CD4-positive, alpha-beta T cell treated with Interleukin-10 for 1 hour (primary cell): Measurements from ENCODE around the gene LRP1B.
"Not testable (repeated sequence)": the region's sequence is repeated elsewhere in the genome, so short reads cannot be mapped to it uniquely, and the experiment has no call there.

Source experiments
- DNase-seq: peaks from one replicate; pipeline ENCODE4 v3.0.0-alpha.2; 2020

The LRP1B gene

DNA sequence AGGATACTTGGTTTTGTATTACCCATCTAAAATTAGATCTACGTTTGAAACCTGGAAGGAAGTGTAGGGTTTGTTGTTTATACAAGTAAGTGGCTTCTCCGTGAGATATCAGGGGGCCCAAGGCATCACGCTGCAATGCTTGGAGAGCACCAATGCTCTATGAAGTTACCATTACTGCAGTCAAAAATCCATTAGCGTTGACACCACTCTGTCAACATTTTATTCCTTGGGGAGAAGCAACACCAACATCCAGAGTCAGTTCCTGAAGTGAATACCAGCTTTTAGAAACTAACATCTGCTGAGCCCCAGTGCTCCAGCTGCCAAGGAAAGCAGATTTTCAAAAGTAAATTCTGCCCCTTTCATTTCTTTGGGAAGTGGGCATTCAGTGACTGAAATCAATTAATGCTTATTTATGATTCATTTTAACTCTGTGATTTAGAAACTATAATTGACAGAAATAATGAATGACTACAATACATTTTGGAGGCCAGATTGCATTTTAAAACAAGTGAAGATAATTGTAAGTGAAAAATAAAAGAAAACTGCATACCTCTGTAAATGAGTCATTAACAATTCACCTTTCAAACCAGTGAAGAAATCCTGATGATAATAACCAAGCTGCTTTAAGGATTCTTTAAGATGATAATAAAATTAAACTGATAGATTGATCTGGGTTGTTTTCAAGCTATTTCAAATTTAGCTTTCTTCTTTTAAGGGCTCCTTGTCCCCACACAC is 30.5 kb downstream of the LRP1B start:
- no peak for DNase-seq

DNA sequence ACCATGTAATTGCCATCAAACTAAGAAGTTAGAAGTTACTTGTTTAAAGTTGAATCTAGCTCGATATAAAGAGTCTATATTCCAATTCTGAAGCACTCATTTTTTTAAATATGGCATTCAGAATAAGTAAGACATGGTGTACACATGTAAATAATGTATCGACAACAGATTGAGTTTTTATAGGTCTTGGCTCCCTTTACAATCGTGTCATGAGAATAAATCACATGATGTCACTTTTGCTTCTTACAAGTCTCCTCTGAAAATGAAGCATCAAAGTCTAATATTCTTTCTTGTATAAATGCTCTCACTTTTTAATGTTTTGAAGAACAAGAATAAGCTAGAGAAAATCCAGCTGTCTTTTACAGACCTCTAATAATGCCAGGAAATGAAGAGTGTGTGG is 33.1 kb downstream of the LRP1B start:
- no peak for DNase-seq

DNA sequence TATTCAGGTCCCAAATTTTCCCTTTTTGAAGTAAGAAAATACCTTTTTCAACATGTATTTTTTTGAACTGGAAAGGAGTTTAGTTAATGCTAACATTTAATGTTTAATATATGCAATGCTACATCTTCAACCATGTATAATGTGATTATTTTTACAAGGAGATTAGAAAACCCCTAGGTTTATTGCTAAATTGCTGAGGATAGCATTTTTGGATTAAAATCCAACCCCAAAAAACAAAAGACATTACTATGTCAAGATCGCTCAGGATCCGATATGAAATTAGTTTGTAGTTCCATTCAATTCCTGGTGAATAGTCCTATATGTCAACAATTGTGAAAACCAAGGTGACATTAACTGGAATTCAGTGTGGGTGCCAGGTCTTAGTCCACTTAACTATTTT is 35.2 kb downstream of the LRP1B start:
- no peak for DNase-seq

GRCh38 chr2:142094233-142094632 is 36.6 kb downstream of the LRP1B start:
- no peak for DNase-seq

GRCh38 chr2:142088058-142088568 is 42.7 kb downstream of the LRP1B start:
- DNase-seq: no peak

DNA sequence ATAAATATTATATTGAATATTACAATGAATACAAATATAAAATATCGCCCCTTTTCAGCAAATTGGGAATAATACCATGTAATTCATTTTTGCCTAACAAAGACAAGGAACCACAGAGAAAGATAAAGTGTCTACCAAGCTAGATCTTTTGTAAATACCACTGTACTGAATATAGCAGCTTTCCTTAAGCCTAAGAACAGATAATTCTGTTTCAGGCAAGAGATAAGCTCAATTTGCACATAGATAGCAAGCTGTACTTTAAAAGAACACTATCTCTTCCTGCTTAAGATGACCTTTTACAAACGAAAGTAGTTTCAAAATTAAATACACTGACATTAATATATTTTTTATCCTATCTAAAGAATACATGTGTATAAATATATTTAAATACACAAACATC is 43.2 kb downstream of the LRP1B start:
- not testable (repeated sequence) for DNase-seq

GRCh38 chr2:142082368-142082767 is 48.4 kb downstream of the LRP1B start:
- no peak for DNase-seq

GRCh38 chr2:142076317-142076716 is 54.5 kb downstream of the LRP1B start:
- DNase-seq: no peak

DNA sequence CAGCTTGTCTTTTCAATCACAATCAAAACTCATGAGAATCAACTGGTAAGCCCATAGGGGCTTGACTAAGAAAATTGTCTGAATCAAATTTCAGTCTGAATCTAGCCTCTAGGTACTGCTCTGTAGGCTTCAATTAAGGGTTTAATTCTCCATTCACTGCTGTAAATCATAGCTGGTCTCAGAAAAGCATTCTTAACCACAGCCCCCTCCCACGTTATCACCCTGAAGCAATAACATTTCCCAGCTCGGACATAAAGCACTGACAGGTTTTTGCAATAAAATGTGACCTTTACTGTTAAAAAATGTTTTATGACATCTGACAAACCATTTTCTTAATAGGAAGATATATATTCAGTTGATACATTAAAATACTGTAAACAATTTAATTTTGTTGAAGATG is 55.0 kb downstream of the LRP1B start:
- no peak for DNase-seq

DNA sequence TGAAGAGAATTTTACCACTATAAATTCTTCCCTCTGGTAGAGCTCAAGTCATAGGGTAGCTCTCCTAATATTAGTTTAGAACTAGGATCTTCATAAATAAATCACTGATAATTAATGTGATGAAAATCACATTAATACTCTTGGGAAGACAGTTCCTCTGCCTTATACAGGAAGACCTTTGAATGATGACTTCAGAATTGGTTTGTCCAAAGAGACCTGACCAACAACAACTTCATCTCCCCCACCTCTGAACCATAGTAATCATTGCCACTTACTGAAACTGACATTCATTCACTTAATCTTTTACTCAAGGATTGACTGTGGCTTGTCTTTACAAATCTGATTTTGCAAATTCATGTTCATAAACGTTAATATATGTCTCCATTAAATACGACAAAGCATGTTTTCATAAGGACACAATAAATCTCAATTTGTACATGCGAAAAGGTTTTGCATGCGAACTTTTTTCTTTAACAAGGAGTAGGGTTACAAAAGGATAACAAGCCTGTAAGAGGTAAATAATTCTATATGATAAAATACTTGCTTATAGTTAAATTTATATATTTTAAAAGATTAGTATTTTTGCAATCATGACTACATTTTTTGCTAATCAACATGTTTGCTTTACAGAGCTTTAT is 61.4 kb downstream of the LRP1B start:
- no peak for DNase-seq

DNA sequence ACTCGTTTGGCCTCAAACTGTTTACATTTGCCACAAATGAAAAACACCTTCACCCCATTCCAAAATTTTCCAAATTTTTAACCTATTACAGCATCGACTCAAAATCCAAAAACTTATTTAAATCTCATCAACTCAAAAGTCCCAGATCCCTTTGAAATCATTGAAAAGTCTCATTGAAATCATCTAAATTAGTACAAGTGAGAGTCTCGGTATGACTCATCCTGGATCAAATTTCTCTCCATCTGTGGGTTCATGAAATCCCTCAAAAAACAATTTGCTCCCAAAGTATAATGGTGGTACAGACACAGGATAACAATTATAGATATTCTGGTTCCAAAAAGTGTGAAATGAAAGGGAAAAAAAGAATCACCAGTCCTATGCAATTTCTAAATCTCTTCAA is 65.1 kb downstream of the LRP1B start:
- DNase-seq: no peak

DNA sequence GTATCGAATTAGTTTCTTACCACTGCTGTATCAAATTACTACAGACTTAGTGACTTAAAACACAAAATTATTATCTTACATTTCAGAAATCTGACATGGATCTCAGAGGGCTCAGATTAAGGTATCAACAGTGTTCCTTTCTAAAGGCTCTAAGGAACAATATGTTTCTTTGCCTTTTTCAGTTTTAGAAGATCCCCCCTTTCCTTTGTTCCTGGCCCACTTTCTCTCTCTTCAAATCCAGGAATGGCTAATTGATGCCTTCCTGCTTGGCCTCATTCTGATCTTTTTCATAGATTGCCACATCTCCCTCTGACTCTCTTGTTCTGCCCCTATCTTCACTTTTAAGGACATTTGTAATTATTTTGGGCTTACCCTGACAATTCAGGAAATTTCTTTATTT is 65.7 kb downstream of the LRP1B start:
- DNase-seq: no peak

GRCh38 chr2:142061733-142062132 is 69.1 kb downstream of the LRP1B start:
- DNase-seq: no peak

DNA sequence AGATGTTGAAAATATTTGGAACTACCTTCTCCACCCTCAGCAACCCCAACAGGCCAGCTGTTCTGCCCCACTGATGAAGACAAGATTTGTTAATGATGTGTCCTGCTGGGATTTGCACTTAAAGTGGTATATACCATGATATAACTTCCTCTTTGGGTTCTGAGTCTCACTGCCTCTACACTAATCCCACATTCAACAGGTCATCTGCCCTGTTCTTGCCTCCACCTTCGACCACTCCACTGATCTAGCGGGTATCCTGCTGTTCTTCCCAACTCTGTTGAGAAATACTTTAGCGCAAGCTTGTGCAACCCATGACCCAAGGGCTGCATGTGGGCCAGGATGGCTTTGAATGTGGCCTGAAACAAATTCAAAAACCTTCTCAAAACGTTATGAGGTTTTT is 72.7 kb downstream of the LRP1B start:
- DNase-seq: no peak

GRCh38 chr2:142056784-142057183 is 74.0 kb downstream of the LRP1B start:
- no peak for DNase-seq

DNA sequence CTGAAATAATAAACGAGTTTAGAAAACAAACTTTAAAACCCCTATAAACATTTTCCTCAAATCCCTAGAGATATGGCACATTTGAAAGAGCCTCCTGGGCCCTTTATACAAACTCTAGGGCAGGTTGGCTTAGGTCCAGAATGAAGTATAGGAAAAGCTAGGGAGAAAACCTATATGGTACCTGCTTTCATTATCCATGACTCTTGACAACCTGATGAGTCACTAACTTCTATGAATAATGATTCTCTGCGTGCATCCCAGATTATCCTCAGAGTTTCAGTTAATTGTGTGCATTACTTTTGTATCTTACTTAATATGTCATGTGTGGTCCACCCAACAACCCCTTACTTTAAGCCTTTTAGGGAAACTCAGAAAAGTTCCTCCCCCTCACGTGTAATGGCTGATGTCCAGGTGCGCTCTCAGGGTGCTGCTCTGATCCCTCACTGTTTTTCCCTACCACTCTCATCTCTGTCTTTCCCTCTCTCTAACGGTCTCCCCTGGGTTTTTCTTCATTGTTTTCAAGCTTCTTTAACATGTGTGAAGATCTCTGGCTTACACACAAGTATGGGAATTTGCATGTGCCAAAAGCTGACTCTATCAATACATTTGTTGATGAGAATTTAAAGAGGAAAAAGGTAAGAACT is 78.5 kb downstream of the LRP1B start:
- DNase-seq: no peak

GRCh38 chr2:142048581-142048980 is 82.2 kb downstream of the LRP1B start:
- DNase-seq: no peak

DNA sequence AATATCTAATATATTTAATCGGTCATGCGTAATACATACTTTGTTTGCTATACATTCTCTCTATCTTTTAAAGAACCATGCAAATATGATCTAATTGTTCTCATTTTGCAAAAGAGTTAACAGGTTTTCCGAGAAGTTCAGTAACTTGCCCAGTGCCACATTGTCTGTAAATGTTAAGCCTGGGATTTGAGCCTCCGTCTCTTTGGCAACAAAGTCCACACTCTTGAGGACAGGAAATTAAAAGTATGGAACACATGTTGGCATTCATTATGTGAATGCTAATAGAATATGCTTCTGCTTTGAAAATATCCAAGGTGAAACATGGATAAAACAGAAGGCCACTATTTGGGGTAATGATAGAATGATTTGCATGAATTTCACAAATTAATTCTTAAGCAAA is 85.2 kb downstream of the LRP1B start:
- no peak for DNase-seq

- DNase-seq: no peak
Measured at GRCh38 chr2:142044197-142044596, 86.6 kb downstream of the LRP1B start.

DNA sequence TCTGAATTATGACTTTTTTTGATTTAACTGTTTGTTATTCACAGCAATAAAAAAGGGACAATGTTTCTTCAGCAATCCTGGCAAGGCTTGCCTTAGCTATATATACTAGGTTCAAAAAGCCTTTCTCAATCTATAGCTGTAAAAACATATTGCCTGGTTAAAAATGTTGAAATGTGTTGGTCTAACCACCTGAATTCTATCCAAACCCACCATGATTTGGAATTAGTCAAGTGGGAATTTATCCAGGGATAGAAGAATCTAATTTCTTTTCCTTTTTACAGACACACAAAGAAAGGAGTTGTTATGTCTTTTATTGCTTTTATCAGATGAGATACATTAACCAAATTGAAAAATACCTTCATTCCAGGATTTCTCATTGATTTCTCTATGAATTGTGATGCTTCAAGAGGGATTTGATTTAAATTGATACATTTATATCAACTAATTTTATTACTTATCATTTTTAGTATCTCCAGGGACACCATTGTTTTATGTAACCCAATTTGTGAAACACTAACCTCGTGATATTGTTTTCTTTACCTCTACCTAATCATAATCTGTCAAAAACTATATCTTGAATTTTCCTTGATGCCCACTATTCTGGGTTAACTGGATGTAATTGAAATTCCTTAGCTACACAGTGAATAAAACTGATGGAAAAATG is 88.1 kb downstream of the LRP1B start:
- no peak for DNase-seq

DNA sequence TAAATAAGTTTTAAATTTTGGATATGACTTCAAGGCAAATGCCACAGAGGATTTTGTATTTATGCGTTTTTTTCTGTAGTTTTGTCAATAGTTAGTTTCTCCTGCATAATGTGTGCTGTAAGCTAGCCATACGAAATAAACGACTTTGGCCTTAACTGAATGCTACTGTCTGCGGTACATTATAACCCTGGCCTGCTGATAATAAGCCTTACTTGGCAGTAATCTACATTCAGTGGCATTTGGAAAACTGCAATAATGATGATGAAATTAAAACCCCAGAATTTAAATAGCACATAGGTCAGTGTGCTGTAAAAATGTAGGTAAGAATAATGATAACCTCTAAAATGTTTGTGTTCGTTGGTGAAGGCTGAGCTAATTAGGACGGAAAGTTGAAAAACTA is 88.8 kb downstream of the LRP1B start:
- no peak for DNase-seq

- no peak for DNase-seq
Measured at GRCh38 chr2:142041105-142041504, 89.7 kb downstream of the LRP1B start.

- no peak for DNase-seq
Measured at GRCh38 chr2:142040556-142040955, 90.3 kb downstream of the LRP1B start.

DNA sequence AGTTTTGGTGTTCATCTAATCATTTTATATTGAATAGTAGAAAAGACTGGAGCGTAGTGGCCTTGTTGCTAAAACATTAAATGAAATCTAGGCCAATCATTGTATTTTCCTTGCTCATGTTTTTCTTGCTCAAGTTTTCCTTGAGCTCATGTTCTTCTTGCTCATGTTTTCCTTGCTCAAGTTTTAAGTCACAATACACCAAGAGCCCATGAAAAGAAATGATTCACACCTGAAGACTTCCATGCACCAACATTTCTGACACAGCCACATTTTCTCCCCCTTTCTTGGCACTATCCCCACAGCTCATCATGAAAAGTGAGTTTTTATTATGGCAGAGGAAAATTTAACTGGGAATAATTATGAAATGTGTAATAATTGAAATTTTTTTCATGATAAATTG is 92.0 kb downstream of the LRP1B start:
- DNase-seq: no peak
